Measurements from ENCODE around the gene NRF1.

Gene NRF1

DNA sequence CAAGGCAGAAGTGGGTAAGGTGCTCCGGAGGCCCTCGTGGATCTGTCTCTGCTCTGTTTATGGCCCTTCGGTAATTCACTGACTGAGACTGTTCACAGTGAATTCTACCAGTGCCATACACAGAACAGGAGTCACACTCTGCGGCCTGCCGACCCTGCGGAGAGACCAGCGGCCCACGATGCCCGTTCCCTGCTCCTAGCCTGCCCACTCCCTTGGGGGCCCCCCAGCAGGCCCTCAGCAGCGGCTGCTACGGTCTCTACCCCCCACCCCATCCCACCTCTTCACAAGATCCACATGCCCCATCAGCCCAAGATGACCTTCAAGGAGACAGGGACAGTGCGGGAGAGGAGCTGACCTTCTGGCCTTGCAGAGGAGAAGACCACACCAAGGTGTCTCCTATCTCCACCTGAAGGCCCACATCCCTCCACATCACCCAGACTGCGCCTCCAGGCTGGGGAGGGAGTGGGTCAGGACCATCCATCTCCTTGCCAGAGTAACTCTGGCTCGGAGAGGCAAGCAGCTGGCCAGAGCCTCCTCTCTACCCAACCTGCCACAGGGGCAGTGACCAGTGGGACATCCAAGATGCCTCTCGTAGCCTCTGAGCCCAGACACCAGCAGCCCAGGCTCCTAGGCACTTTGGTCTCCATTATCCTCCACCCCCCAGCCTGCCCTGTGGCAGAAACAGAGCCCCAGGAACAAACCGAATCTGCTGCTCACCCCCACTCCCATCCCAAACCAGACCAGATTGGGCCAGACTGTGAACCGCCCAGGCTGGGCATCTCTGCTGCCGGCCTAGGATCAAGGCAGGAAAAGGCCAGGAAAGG, 163.6 kb downstream of the NRF1 start:
- DNase-seq, result no peak
- Histone ChIP-seq H3K9me3 (replicated peaks; ENCODE audit: insufficient read depth, low read length) (no peaks in the 10 kb centered on the region), H3K79me2 (ENCODE audit: low read length) (no peaks in the 10 kb centered on the region), H3K9me2 (replicated peaks; ENCODE audit: insufficient read depth, low read length) (no peaks in the 10 kb centered on the region), H3F3A (ENCODE audit: insufficient read depth, low read length) (peaks cover 10% of the 10 kb centered on the region; the same call in 1 of the 2 replicates), H3K36me3 (replicated peaks; ENCODE audit: insufficient read depth, low read length) (no peaks in the 10 kb centered on the region), H3K27ac (ENCODE audit: low read length) (no peak overlapping the region), H3K27me3 (replicated peaks; ENCODE audit: insufficient read depth, low read length) (no peaks in the 10 kb centered on the region), H4K20me1 (ENCODE audit: insufficient read depth, low read length) (no peaks in the 10 kb centered on the region), H3K9ac (ENCODE audit: low read length) (no peak overlapping the region), H3K4me3 (ENCODE audit: low read length) (no peak overlapping the region), H2AFZ (ENCODE audit: low read length) (no peak overlapping the region), H3K4me1 (ENCODE audit: low read length) (no peaks in the 10 kb centered on the region), H3K4me2 (ENCODE audit: low read depth, low read length) (no peak overlapping the region)
- TF ChIP-seq EZH2 (optimal IDR thresholded peaks at IDR 0.05; ENCODE audit: low read depth, low read length) (no peak), EZH2phosphoT487 (IDR thresholded peaks at IDR 0.05; ENCODE audit: low read length) (no peak)
- TF ChIP-seq, protein P1, sequence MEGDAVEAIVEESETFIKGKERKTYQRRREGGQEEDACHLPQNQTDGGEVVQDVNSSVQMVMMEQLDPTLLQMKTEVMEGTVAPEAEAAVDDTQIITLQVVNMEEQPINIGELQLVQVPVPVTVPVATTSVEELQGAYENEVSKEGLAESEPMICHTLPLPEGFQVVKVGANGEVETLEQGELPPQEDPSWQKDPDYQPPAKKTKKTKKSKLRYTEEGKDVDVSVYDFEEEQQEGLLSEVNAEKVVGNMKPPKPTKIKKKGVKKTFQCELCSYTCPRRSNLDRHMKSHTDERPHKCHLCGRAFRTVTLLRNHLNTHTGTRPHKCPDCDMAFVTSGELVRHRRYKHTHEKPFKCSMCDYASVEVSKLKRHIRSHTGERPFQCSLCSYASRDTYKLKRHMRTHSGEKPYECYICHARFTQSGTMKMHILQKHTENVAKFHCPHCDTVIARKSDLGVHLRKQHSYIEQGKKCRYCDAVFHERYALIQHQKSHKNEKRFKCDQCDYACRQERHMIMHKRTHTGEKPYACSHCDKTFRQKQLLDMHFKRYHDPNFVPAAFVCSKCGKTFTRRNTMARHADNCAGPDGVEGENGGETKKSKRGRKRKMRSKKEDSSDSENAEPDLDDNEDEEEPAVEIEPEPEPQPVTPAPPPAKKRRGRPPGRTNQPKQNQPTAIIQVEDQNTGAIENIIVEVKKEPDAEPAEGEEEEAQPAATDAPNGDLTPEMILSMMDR (IDR thresholded peaks at IDR 0.05; ENCODE audit: low read length), result no peak

DNA sequence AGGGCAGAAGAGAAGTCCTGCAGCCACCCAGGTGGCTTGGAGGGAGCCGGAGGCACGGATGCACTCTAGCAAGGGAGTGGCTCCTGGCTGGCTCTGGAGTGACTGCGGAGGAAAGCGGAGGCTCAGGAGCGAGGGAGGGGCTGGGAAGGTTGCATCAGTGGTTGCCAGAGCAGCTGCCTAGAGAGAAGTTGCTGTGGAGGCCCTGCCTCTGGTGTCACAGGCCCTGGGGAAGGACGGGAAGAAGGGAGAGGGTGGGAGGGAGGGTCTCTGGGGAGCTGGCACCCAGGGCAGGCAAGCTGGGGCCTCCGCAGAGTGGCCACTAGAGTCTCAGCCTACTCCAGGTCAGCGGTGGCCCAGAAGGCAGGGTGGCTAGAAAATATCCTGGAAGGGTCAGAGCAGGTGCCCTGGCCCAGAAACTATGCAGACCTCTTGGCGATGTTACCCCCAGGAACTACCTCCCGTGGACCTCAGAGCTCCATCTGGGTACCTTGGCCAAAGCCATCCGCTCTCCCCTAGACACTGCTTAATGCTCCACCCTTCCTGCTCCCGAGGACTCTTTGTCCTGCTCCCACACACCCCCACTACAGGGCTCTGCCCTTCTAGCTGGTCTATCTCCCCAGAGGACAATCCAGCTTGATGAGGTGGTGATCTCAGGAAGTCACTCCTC, 164.3 kb downstream of the NRF1 start:
- Histone ChIP-seq H3K36me3 (replicated peaks; ENCODE audit: insufficient read depth, low read length) (no peaks in the 10 kb centered on the region), H3K9me3 (replicated peaks; ENCODE audit: insufficient read depth, low read length) (no peaks in the 10 kb centered on the region), H3K27ac (ENCODE audit: low read length) (no peak overlapping the region), H3F3A (ENCODE audit: insufficient read depth, low read length) (peaks cover 10% of the 10 kb centered on the region; the same call in 1 of the 2 replicates), H3K79me2 (ENCODE audit: low read length) (no peaks in the 10 kb centered on the region), H2AFZ (ENCODE audit: low read length) (no peak overlapping the region), H3K9me2 (replicated peaks; ENCODE audit: insufficient read depth, low read length) (no peaks in the 10 kb centered on the region), H3K4me2 (ENCODE audit: low read depth, low read length) (no peak overlapping the region), H3K4me3 (ENCODE audit: low read length) (no peak overlapping the region), H3K27me3 (replicated peaks; ENCODE audit: insufficient read depth, low read length) (no peaks in the 10 kb centered on the region), H3K9ac (ENCODE audit: low read length) (no peak overlapping the region), H3K4me1 (ENCODE audit: low read length) (no peaks in the 10 kb centered on the region), H4K20me1 (ENCODE audit: insufficient read depth, low read length) (no peaks in the 10 kb centered on the region)
- DNase-seq, result no peak
- TF ChIP-seq EZH2phosphoT487 (IDR thresholded peaks at IDR 0.05; ENCODE audit: low read length) (no peak), EZH2 (optimal IDR thresholded peaks at IDR 0.05; ENCODE audit: low read depth, low read length) (no peak)
- TF ChIP-seq, protein P1 (IDR thresholded peaks at IDR 0.05; ENCODE audit: low read length), result no peak

DNA sequence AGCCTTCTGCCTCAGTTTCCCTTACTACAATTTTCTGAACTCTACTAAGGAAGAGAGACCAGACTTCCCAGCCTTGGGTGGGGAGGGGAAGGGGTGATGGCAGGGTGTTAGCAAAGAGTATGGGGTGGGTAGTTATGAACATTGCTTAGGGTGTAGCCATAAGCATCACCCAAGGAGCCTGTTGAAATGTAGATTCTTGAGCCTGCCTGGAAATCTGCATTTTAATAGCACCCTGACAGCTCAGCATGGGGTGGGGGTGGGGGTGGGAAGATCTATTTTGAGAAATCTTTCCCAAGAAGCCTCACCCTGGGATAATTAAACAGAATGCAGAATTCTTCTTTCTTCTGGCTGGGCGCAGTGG, 164.8 kb downstream of the NRF1 start:
- H3K36me3 ChIP-seq (replicated peaks; ENCODE audit: insufficient read depth, low read length), result no peaks in the 10 kb centered on the region
- H3K79me2 ChIP-seq (ENCODE audit: low read length), result no peaks in the 10 kb centered on the region
- H3K9ac ChIP-seq (ENCODE audit: low read length), result no peak overlapping the region
- TF ChIP-seq EZH2phosphoT487 (IDR thresholded peaks at IDR 0.05; ENCODE audit: low read length) (no peak), EZH2 (optimal IDR thresholded peaks at IDR 0.05; ENCODE audit: low read depth, low read length) (no peak)
- TF ChIP-seq, protein P1 (IDR thresholded peaks at IDR 0.05; ENCODE audit: low read length), result no peak
- H4K20me1 ChIP-seq (ENCODE audit: insufficient read depth, low read length), result no peaks in the 10 kb centered on the region
- DNase-seq, result no peak
- no peak overlapping the region for H3K4me2 ChIP-seq (ENCODE audit: low read depth, low read length)
- peaks cover 14% of the 10 kb centered on the region; the same call in 1 of the 2 replicates for H3F3A ChIP-seq (ENCODE audit: insufficient read depth, low read length)
- no peak overlapping the region for H3K4me3 ChIP-seq (ENCODE audit: low read length)
- peaks cover 5% of the 10 kb centered on the region for H3K27me3 ChIP-seq (replicated peaks; ENCODE audit: insufficient read depth, low read length)
- no peaks in the 10 kb centered on the region for H3K9me3 ChIP-seq (replicated peaks; ENCODE audit: insufficient read depth, low read length)
- H2AFZ ChIP-seq (ENCODE audit: low read length), result no peak overlapping the region
- no peak overlapping the region for H3K27ac ChIP-seq (ENCODE audit: low read length)
- H3K4me1 ChIP-seq (ENCODE audit: low read length), result peaks cover 3% of the 10 kb centered on the region; the same call in 1 of the 2 replicates
- H3K9me2 ChIP-seq (replicated peaks; ENCODE audit: insufficient read depth, low read length), result no peaks in the 10 kb centered on the region
